Mammary epithelial cell (primary cell): ENCODE results near the gene CYGB.

Experiments used
- EZH2 ChIP-seq: IDR thresholded peaks from 2 replicates; pipeline ENCODE4 v1.6.1; 2012; ENCODE audit warnings: low read length, inconsistent platforms, borderline replicate concordance
- TF ChIP-seq, protein P1 (sequence below), 2 donors: IDR thresholded peaks in 1 of 2; conservative IDR thresholded peaks in 1 of 2; 2 replicates each; pipeline ENCODE4 v1.5.1; 2011 to 2012; ENCODE audit warnings: inconsistent platforms in 2 of 2, low read length in 2 of 2, mild to moderate bottlenecking in 2 of 2, control low read depth in 1 of 2, low read depth in 1 of 2; ENCODE audit not compliant: insufficient read depth in 1 of 2; ENCODE audit errors: extremely low read depth in 1 of 2

- TF ChIP-seq, protein P1, sequence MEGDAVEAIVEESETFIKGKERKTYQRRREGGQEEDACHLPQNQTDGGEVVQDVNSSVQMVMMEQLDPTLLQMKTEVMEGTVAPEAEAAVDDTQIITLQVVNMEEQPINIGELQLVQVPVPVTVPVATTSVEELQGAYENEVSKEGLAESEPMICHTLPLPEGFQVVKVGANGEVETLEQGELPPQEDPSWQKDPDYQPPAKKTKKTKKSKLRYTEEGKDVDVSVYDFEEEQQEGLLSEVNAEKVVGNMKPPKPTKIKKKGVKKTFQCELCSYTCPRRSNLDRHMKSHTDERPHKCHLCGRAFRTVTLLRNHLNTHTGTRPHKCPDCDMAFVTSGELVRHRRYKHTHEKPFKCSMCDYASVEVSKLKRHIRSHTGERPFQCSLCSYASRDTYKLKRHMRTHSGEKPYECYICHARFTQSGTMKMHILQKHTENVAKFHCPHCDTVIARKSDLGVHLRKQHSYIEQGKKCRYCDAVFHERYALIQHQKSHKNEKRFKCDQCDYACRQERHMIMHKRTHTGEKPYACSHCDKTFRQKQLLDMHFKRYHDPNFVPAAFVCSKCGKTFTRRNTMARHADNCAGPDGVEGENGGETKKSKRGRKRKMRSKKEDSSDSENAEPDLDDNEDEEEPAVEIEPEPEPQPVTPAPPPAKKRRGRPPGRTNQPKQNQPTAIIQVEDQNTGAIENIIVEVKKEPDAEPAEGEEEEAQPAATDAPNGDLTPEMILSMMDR (conservative IDR thresholded peaks at IDR 0.05 in 1 of 2, IDR thresholded peaks at IDR 0.05 in 1 of 2; ENCODE audit: extremely low read depth in 1 of 2, insufficient read depth in 1 of 2, low read depth in 1 of 2, low read length in 2 of 2), result no peak
- no peak for TF ChIP-seq EZH2
Measured at GRCh38 chr17:76567634-76568432, 30.3 kb upstream of the CYGB start.
